ENCODE measurements around the gene IGF2BP2.

- TF ChIP-seq POLR2A (IDR thresholded peaks at IDR 0.05; ENCODE audit: low read depth, low read length) (no peak), POLR2AphosphoS5 (IDR thresholded peaks at IDR 0.05; ENCODE audit: low read depth, low read length) (no peak), TAF1 (IDR thresholded peaks at IDR 0.05; ENCODE audit: borderline replicate concordance, low read depth, low read length) (no peak)
These were observed 92.1 kb downstream of the IGF2BP2 start for GRCh38 chr3:185732782-185733181.

All from GM12892 (cell line).